ENCODE results near the gene TNS2. TPM values are rescaled to one million over a fixed set of nuclear protein-coding genes. Genes with fewer than 3 reads are reported as not detected.
A peak's percentile ranks its signal among the peaks of the same experiment; 100 is the strongest.

Gene TNS2
- total and polyA plus RNA-seq, 2 of the 13 experiments (the other 11 are each of a cell fraction or from before 2014, with no cell fraction given) = 8.9 to 20.4 TPM

DNA sequence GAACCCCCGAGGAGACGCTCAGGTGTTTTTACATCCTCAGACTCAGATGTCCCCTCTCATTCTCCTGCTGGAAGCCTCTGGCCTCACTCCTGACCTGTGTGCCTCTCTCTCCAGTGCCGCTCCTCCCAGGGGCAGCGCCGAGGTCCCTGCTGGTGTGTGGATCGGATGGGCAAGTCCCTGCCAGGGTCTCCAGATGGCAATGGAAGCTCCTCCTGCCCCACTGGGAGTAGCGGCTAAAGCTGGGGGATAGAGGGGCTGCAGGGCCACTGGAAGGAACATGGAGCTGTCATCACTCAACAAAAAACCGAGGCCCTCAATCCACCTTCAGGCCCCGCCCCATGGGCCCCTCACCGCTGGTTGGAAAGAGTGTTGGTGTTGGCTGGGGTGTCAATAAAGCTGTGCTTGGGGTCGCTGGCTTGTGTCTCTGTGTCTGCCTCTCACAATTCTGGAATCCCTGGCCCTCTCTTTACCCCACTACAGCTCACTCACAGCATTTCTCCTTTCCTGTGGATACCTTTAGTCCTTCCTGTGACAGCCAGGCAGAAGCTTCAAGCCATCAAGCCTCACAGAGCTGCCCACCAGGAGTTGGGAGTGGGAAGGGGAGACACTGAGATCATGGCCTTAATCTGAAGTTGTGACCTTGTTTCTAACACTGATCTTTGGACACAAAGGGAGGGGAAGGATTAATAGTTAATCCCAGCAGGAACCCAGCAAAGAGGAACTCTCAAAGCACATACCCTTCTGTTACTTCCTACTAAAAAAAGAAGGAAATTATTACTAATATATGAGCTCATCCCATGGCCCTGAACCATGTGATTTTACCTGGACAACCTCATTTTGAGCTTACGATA, 52.3 kb downstream of the TNS2 start (continued):
- TF ChIP-seq, protein P1, sequence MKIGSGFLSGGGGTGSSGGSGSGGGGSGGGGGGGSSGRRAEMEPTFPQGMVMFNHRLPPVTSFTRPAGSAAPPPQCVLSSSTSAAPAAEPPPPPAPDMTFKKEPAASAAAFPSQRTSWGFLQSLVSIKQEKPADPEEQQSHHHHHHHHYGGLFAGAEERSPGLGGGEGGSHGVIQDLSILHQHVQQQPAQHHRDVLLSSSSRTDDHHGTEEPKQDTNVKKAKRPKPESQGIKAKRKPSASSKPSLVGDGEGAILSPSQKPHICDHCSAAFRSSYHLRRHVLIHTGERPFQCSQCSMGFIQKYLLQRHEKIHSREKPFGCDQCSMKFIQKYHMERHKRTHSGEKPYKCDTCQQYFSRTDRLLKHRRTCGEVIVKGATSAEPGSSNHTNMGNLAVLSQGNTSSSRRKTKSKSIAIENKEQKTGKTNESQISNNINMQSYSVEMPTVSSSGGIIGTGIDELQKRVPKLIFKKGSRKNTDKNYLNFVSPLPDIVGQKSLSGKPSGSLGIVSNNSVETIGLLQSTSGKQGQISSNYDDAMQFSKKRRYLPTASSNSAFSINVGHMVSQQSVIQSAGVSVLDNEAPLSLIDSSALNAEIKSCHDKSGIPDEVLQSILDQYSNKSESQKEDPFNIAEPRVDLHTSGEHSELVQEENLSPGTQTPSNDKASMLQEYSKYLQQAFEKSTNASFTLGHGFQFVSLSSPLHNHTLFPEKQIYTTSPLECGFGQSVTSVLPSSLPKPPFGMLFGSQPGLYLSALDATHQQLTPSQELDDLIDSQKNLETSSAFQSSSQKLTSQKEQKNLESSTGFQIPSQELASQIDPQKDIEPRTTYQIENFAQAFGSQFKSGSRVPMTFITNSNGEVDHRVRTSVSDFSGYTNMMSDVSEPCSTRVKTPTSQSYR (CRISPR knock-in tag; IDR thresholded peaks at IDR 0.05; ENCODE audit: borderline replicate concordance) = peak; percentile 15; the same call in 1 of the 2 replicates
- TF ChIP-seq CREM (IDR thresholded peaks at IDR 0.05) = peak; percentile 20; the same call in 1 of the 2 replicates
- TF ChIP-seq CREM (CRISPR knock-in tag; IDR thresholded peaks at IDR 0.05) = no peak
- peak; percentile 27; the same call in 1 of the 2 replicates for TF ChIP-seq NCOR1 (IDR thresholded peaks at IDR 0.05; ENCODE audit: borderline replicate concordance, low read length)
- peak; percentile 93 for TF ChIP-seq ZNF549 (CRISPR knock-in tag; IDR thresholded peaks at IDR 0.05)
- TF ChIP-seq, protein P2, sequence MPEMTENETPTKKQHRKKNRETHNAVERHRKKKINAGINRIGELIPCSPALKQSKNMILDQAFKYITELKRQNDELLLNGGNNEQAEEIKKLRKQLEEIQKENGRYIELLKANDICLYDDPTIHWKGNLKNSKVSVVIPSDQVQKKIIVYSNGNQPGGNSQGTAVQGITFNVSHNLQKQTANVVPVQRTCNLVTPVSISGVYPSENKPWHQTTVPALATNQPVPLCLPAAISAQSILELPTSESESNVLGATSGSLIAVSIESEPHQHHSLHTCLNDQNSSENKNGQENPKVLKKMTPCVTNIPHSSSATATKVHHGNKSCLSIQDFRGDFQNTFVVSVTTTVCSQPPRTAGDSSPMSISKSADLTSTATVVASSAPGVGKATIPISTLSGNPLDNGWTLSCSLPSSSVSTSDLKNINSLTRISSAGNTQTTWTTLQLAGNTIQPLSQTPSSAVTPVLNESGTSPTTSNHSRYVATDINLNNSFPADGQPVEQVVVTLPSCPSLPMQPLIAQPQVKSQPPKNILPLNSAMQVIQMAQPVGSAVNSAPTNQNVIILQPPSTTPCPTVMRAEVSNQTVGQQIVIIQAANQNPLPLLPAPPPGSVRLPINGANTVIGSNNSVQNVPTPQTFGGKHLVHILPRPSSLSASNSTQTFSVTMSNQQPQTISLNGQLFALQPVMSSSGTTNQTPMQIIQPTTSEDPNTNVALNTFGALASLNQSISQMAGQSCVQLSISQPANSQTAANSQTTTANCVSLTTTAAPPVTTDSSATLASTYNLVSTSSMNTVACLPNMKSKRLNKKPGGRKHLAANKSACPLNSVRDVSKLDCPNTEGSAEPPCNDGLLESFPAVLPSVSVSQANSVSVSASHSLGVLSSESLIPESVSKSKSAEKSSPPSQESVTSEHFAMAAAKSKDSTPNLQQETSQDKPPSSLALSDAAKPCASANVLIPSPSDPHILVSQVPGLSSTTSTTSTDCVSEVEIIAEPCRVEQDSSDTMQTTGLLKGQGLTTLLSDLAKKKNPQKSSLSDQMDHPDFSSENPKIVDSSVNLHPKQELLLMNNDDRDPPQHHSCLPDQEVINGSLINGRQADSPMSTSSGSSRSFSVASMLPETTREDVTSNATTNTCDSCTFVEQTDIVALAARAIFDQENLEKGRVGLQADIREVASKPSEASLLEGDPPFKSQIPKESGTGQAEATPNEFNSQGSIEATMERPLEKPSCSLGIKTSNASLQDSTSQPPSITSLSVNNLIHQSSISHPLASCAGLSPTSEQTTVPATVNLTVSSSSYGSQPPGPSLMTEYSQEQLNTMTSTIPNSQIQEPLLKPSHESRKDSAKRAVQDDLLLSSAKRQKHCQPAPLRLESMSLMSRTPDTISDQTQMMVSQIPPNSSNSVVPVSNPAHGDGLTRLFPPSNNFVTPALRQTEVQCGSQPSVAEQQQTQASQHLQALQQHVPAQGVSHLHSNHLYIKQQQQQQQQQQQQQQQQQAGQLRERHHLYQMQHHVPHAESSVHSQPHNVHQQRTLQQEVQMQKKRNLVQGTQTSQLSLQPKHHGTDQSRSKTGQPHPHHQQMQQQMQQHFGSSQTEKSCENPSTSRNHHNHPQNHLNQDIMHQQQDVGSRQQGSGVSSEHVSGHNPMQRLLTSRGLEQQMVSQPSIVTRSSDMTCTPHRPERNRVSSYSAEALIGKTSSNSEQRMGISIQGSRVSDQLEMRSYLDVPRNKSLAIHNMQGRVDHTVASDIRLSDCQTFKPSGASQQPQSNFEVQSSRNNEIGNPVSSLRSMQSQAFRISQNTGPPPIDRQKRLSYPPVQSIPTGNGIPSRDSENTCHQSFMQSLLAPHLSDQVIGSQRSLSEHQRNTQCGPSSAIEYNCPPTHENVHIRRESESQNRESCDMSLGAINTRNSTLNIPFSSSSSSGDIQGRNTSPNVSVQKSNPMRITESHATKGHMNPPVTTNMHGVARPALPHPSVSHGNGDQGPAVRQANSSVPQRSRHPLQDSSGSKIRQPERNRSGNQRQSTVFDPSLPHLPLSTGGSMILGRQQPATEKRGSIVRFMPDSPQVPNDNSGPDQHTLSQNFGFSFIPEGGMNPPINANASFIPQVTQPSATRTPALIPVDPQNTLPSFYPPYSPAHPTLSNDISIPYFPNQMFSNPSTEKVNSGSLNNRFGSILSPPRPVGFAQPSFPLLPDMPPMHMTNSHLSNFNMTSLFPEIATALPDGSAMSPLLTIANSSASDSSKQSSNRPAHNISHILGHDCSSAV (CRISPR knock-in tag; IDR thresholded peaks at IDR 0.05; ENCODE audit: borderline replicate concordance) = no peak
- no peak for TF ChIP-seq PPARG (CRISPR knock-in tag; conservative IDR thresholded peaks at IDR 0.05)
- 0 out of 2 replicates have a peak, but pooled peaks have one; percentile 27 for TF ChIP-seq NRL (CRISPR knock-in tag; IDR thresholded peaks at IDR 0.05; ENCODE audit: borderline replicate concordance)
- TF ChIP-seq, protein P3, sequence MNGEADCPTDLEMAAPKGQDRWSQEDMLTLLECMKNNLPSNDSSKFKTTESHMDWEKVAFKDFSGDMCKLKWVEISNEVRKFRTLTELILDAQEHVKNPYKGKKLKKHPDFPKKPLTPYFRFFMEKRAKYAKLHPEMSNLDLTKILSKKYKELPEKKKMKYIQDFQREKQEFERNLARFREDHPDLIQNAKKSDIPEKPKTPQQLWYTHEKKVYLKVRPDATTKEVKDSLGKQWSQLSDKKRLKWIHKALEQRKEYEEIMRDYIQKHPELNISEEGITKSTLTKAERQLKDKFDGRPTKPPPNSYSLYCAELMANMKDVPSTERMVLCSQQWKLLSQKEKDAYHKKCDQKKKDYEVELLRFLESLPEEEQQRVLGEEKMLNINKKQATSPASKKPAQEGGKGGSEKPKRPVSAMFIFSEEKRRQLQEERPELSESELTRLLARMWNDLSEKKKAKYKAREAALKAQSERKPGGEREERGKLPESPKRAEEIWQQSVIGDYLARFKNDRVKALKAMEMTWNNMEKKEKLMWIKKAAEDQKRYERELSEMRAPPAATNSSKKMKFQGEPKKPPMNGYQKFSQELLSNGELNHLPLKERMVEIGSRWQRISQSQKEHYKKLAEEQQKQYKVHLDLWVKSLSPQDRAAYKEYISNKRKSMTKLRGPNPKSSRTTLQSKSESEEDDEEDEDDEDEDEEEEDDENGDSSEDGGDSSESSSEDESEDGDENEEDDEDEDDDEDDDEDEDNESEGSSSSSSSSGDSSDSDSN (CRISPR knock-in tag; IDR thresholded peaks at IDR 0.05) = 0 out of 2 replicates have a peak, but pooled peaks have one; percentile 5
- TF ChIP-seq, protein P4, sequence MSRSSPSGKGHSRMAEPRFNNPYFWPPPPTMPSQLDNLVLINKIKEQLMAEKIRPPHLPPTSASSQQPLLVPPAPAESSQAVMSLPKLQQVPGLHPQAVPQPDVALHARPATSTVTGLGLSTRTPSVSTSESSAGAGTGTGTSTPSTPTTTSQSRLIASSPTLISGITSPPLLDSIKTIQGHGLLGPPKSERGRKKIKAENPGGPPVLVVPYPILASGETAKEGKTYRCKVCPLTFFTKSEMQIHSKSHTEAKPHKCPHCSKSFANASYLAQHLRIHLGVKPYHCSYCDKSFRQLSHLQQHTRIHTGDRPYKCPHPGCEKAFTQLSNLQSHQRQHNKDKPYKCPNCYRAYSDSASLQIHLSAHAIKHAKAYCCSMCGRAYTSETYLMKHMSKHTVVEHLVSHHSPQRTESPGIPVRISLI (CRISPR knock-in tag; IDR thresholded peaks at IDR 0.05; ENCODE audit: borderline replicate concordance) = 0 out of 2 replicates have a peak, but pooled peaks have one; percentile 11
- TF ChIP-seq, protein P5, sequence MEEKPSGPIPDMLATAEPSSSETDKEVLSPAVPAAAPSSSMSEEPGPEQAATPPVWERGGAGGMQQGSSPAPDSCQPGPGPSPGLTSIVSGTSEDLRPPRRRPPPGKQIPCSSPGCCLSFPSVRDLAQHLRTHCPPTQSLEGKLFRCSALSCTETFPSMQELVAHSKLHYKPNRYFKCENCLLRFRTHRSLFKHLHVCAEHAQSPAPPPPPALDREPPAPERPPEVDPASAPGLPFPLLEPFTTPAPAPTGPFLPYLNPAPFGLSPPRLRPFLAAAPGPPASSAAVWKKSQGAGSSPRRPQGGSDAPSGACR (CRISPR knock-in tag; IDR thresholded peaks at IDR 0.05) = no peak
- 0 out of 2 replicates have a peak, but pooled peaks have one; percentile 16 for TF ChIP-seq SAP130 (CRISPR knock-in tag; IDR thresholded peaks at IDR 0.05; ENCODE audit: low read depth)

Measured in HepG2 (cell line).